PFSK-1 (cell line): ENCODE results near the gene GASK1B.

Experiments
- FOXP2 ChIP-seq: optimal IDR thresholded peaks from 2 replicates; pipeline ENCODE3; 2011; ENCODE audit warnings: borderline replicate concordance, control low read depth, inconsistent platforms; ENCODE audit not compliant: insufficient read depth; ENCODE audit errors: extremely low read length, extremely low read depth
- POLR2AphosphoS5 ChIP-seq: IDR thresholded peaks from 2 replicates; pipeline ENCODE4 v1.6.1; 2012; ENCODE audit warnings: low read depth, mild to moderate bottlenecking, control low read depth, low read length, moderate library complexity
- REST ChIP-seq, 2 experiments: IDR thresholded peaks; 2 replicates each; pipeline versions ENCODE4 v1.6.1 to v1.8.0; 2011 to 2012; ENCODE audit warnings: low read depth in 2 of 2, low read length in 2 of 2, control low read depth in 1 of 2, inconsistent platforms in 1 of 2, mild to moderate bottlenecking in 1 of 2, moderate library complexity in 1 of 2; ENCODE audit not compliant: insufficient read depth in 1 of 2
- SIN3A ChIP-seq: IDR thresholded peaks from 2 replicates; pipeline ENCODE4 v1.6.1; 2012; ENCODE audit warnings: mild to moderate bottlenecking, low read length, moderate library complexity, borderline replicate concordance; ENCODE audit not compliant: insufficient read depth
- TAF1 ChIP-seq: IDR thresholded peaks from 2 replicates; pipeline ENCODE4 v1.6.1; 2012; ENCODE audit warnings: low read length, control low read depth, borderline replicate concordance; ENCODE audit not compliant: insufficient read depth

GRCh38 chr4:158131027-158131426 lies 41.8 kb downstream of the GASK1B start:
- TF ChIP-seq POLR2AphosphoS5 = no peak
- TF ChIP-seq TAF1 = no peak
- no peak for TF ChIP-seq REST (IDR thresholded peaks at IDR 0.05; ENCODE audit: insufficient read depth in 1 of 2, low read depth in 2 of 2, low read length in 2 of 2)
- no peak for TF ChIP-seq FOXP2
- no peak for TF ChIP-seq SIN3A
